Esophagus squamous epithelium (tissue), 4 donors: ENCODE results near the gene LAMA5.

ENCODE experiments used
- CTCF ChIP-seq, 6 experiments: fragments of 450-650 bp in 4 of 6; fragments of 200-600 bp in 2 of 6; sonication (generic) in 2 of 6; IDR thresholded peaks; one replicate each; pipeline ENCODE4 v1.5.1; 2016 to 2019; ENCODE audit warnings: antibody characterized with exemption in 6 of 6, mild to moderate bottlenecking in 4 of 6, moderate library complexity in 4 of 6
- POLR2A ChIP-seq, 4 donors: fragments of 450-650 bp; IDR thresholded peaks; one replicate each; pipeline ENCODE4 v1.6.1; 2017; ENCODE audit warnings: antibody characterized with exemption in 4 of 4, mild to moderate bottlenecking in 4 of 4, moderate library complexity in 3 of 4

GRCh38 chr20:62311150-62311549 is 56.0 kb downstream of the LAMA5 start:
- no peak for TF ChIP-seq CTCF (IDR thresholded peaks at IDR 0.05)
- no peak for TF ChIP-seq POLR2A (IDR thresholded peaks at IDR 0.05)
